ENCODE data around the gene ABR. TPM values are rescaled to one million over a fixed set of nuclear protein-coding genes. Genes with fewer than 3 reads are reported as not detected.
"Not testable (repeated sequence)": the region's sequence is repeated elsewhere in the genome, so short reads cannot be mapped to it uniquely, and the experiment has no call there.

ABR gene
- total RNA-seq, 1 experiment from 2014 or later, result 172 TPM

DNA sequence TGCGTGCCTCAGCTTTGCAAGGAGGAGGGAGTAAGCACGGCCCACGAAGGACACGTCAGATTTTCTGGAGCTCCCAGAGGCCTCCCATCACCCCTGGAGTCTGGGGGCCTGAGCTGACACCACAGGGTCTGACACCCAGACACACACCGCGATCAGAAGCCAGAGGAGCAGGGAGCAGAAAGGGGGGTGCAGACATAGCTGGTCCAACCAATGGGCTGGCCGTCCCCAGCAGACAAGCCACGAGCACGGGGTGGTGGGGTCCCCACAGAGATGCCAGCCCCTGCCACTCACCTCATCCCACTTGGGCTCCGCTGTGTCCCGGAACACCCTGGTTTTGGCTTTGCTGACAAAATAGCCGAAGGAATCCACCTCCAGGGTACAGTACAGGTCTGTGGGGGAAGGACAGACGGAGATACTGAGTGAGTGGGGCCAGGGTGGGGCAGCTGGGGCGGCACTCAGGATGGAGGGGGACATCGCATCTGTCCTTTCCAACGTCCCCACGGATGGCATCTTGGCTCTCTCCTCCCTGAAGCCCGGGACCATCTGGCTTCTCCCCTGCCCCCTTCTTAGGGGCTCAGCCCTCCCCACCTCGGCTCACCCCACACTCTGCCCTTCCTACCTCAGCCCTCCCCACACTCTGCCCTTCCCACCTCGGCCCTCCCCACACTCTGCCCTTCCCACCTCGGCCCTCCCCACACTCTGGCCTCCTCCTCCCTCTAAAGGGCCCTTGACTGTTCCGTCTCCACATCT lies 129.4 kb downstream of the ABR start:
- POLR2A ChIA-PET, result no interaction called here

DNA sequence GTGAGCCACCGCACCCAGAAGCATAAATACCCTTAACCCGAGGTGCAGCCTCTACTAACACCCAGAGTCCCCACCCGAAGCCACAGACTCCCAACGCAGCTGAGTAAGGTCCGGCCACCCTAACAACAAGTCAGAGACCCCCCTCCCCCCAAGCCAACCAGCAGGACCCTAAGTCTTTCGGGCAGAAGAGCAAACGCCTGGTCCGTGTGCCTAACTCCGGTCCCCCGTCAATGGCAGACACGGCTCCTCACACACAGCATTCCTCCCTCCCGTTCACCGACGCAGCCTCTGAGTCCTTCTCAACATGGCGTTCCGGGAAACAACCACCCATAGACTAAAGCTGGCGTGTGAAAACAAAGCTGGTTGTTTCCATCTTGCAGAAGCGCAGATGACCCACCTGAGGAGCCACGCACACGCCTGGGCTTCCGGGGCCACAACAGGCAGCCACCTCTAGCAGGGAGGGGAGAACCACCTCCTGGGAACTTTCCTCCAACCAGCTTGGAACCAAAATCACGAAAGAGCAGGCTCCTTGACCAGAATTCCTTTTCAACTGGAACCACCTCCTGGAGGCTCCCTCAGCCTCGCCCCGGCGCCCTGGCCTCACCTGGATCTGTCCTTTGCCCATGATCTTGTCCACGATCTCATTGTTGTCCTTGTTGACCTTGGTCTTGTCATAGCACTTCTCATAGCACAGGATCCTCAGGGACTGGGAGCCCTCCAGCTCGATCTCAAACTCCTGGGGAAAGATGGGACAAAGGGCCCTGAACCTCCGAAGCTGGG lies 130.1 kb downstream of the ABR start:
- POLR2A ChIA-PET, result no interaction called here
- intact Hi-C loops (cut with micrococcal nuclease; ENCODE audit: unreplicated experiment), result no loop called here

More for the DNA sequence above, 129.4 kb downstream of the ABR start:
- no peak overlapping the region for H3K27ac ChIP-seq (ENCODE audit: low read length)
- no TSS peak for BruUV-seq (replicated peaks)
- CTCF ChIA-PET, result no interaction called here
- H3K27me3 ChIP-seq (ENCODE audit: control insufficient read depth, insufficient read depth, low read length), result no peaks in the 10 kb centered on the region
- H3K9me3 ChIP-seq (ENCODE audit: control insufficient read depth, insufficient read depth, low read depth, low read length), result no peaks in the 10 kb centered on the region
- peaks cover 2% of the 10 kb centered on the region; the same call in 1 of the 2 replicates for H3K36me3 ChIP-seq (ENCODE audit: control insufficient read depth, insufficient read depth, low read length)
- intact Hi-C loops (cut with micrococcal nuclease; ENCODE audit: unreplicated experiment), result no loop called here
- TF ChIP-seq SIN3A (IDR thresholded peaks at IDR 0.05; ENCODE audit: borderline replicate concordance, insufficient read depth, low read depth, low read length) (no peak), POLR2AphosphoS5 (IDR thresholded peaks at IDR 0.05; ENCODE audit: low read depth, low read length) (peak; percentile 37; the same call in 1 of the 2 replicates)
- DNase-seq (ENCODE audit: low read depth, low spot score), result no peak
- in situ Hi-C loops (cut with HindIII; ENCODE audit: low pct_unique_long_range_greater_than_20kb, low sequenced_read_pairs), result no loop called here
- peak; percentile 27; the same call in 1 of the 2 replicates for ATAC-seq
- H3K4me3 ChIP-seq (ENCODE audit: low read depth in 2 of 2, low read length in 2 of 2), result no peak overlapping the region
- H3K4me1 ChIP-seq (ENCODE audit: control insufficient read depth, insufficient read depth, low read length), result no peaks in the 10 kb centered on the region

DNA sequence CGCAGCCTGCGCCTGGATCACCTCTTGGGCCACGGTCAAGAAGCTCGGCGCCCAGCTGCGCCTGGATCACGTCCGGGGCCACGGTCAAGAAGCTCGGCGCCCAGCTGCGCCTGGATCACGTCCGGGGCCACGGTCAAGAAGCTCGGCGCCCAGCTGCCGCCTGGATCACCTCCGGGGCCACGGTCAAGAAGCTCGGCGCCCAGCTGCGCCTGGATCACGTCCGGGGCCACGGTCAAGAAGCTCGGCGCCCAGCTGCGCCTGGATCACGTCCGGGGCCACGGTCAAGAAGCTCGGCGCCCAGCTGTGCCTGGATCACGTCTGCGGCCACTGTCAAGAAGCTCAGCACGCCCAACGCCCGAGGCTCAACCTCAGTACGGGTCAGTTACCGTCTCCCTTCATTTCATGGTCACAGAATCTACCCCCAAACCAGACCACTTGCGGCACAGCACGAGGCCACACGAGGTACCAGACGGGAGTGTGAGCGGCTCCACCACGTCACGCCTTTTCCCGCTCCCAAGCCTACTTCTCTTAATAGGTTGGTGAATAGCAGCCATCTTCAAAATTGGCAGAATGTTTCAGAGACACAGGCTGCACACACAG lies 131.2 kb downstream of the ABR start:
- POLR2A ChIA-PET; H3K4me3 ChIP-seq (ENCODE audit: low read depth in 2 of 2, low read length in 2 of 2); ATAC-seq; intact Hi-C loops (cut with micrococcal nuclease; ENCODE audit: unreplicated experiment); CTCF ChIA-PET; BruUV-seq (replicated peaks); H3K9me3 ChIP-seq (ENCODE audit: control insufficient read depth, insufficient read depth, low read depth, low read length); DNase-seq (ENCODE audit: low read depth, low spot score); H3K4me1 ChIP-seq (ENCODE audit: control insufficient read depth, insufficient read depth, low read length); in situ Hi-C loops (cut with HindIII; ENCODE audit: low pct_unique_long_range_greater_than_20kb, low sequenced_read_pairs); H3K36me3 ChIP-seq (ENCODE audit: control insufficient read depth, insufficient read depth, low read length); H3K27ac ChIP-seq (ENCODE audit: low read length); H3K27me3 ChIP-seq (ENCODE audit: control insufficient read depth, insufficient read depth, low read length): not testable (repeated sequence)

More for the DNA sequence above, 130.1 kb downstream of the ABR start:
- Histone ChIP-seq H3K27me3 (ENCODE audit: control insufficient read depth, insufficient read depth, low read length) (no peaks in the 10 kb centered on the region), H3K9me3 (ENCODE audit: control insufficient read depth, insufficient read depth, low read depth, low read length) (no peaks in the 10 kb centered on the region), H3K4me3 (ENCODE audit: low read depth in 2 of 2, low read length in 2 of 2) (no peak overlapping the region), H3K36me3 (ENCODE audit: control insufficient read depth, insufficient read depth, low read length) (peaks cover 5% of the 10 kb centered on the region; the same call in 1 of the 2 replicates), H3K27ac (ENCODE audit: low read length) (no peak overlapping the region), H3K4me1 (ENCODE audit: control insufficient read depth, insufficient read depth, low read length) (no peaks in the 10 kb centered on the region)
- CTCF ChIA-PET, result no interaction called here
- no peak for ATAC-seq
- TF ChIP-seq SIN3A (IDR thresholded peaks at IDR 0.05; ENCODE audit: borderline replicate concordance, insufficient read depth, low read depth, low read length) (no peak), POLR2AphosphoS5 (IDR thresholded peaks at IDR 0.05; ENCODE audit: low read depth, low read length) (no peak), TCF7L2 (IDR thresholded peaks at IDR 0.05; ENCODE audit: low read depth, low read length) (no peak)
- TF ChIP-seq, protein P1, sequence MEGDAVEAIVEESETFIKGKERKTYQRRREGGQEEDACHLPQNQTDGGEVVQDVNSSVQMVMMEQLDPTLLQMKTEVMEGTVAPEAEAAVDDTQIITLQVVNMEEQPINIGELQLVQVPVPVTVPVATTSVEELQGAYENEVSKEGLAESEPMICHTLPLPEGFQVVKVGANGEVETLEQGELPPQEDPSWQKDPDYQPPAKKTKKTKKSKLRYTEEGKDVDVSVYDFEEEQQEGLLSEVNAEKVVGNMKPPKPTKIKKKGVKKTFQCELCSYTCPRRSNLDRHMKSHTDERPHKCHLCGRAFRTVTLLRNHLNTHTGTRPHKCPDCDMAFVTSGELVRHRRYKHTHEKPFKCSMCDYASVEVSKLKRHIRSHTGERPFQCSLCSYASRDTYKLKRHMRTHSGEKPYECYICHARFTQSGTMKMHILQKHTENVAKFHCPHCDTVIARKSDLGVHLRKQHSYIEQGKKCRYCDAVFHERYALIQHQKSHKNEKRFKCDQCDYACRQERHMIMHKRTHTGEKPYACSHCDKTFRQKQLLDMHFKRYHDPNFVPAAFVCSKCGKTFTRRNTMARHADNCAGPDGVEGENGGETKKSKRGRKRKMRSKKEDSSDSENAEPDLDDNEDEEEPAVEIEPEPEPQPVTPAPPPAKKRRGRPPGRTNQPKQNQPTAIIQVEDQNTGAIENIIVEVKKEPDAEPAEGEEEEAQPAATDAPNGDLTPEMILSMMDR (IDR thresholded peaks at IDR 0.05), result no peak
- no peak for DNase-seq (ENCODE audit: low read depth, low spot score)
- in situ Hi-C loops (cut with HindIII; ENCODE audit: low pct_unique_long_range_greater_than_20kb, low sequenced_read_pairs), result no loop called here
- no TSS peak for BruUV-seq (replicated peaks)
